Left lung (tissue), 14 donors: ENCODE results near the gene DPYSL5. TPM values are rescaled to one million over a fixed set of nuclear protein-coding genes. Genes with fewer than 3 reads are reported as not detected.

Experiments
- ATAC-seq: fragments of 200-7000 bp; cut with Tn5 transposase; one replicate; pipeline ENCODE4 v1.9.1; 2020; ENCODE audit warnings: moderate library complexity
- DNase-seq, 4 donors: peaks; one replicate each; pipeline ENCODE4 v3.0.0-alpha.2; 2013 to 2020
- H3K27ac ChIP-seq, 2 donors: fragments of 200-600 bp; sonication (generic) in 1 of 2; one replicate each; pipeline versions ENCODE4 v1.5.0 to v1.8.0; 2020 to 2021
- H3K27me3 ChIP-seq, 2 donors: fragments of 200-600 bp; sonication (generic) in 1 of 2; one replicate each; pipeline versions ENCODE4 v1.5.0 to v1.8.0; 2020 to 2021
- H3K36me3 ChIP-seq, 2 donors: fragments of 200-600 bp; sonication (generic) in 1 of 2; one replicate each; pipeline versions ENCODE4 v1.5.0 to v1.8.0; 2020 to 2021
- H3K4me1 ChIP-seq, 2 donors: fragments of 200-600 bp; one replicate each; pipeline ENCODE4 v1.8.0; 2021
- H3K4me3 ChIP-seq, 2 donors: fragments of 200-600 bp; sonication (generic) in 1 of 2; one replicate each; pipeline versions ENCODE4 v1.5.0 to v1.8.0; 2020 to 2021; ENCODE audit warnings: mild to moderate bottlenecking in 1 of 2
- H3K9me3 ChIP-seq, 2 donors: fragments of 200-600 bp; sonication (generic) in 1 of 2; one replicate each; pipeline versions ENCODE4 v1.5.0 to v1.8.0; 2020 to 2021
- CTCF ChIP-seq, 2 donors: fragments of 200-600 bp; sonication (generic) in 1 of 2; IDR thresholded peaks; one replicate each; pipeline versions ENCODE4 v1.5.0 to v1.8.0; 2021; ENCODE audit warnings: antibody characterized with exemption in 2 of 2
- intact Hi-C, 2 donors: fragments of 100-400 bp; cut with DNase I; formaldehyde crosslinking; loops; one replicate each; pipeline versions ENCODE4 v1.11.2 to v1.14.2; 2022
- long read RNA-seq, 12 donors: library from polyadenylated mRNA in 2 of 12; unstranded in 2 of 12; transcript quantifications; one replicate each; pipeline ENCODE4 v2.0.0 and lab custom pipeline, GENCODE V29; 2019 to 2026
- polyA plus RNA-seq, 6 donors: library from polyadenylated mRNA; unstranded; fragments of 120-200 nt; gene quantifications; one replicate each; pipeline ENCODE4 v1.2.1, GENCODE V29; 2013; ENCODE audit not compliant: insufficient read length in 6 of 6
- total RNA-seq, 2 donors: library from RNA; stranded (reverse); fragmentation: NEBNext Ultra II Directional; extraction: Animal tissue kit (Norgen Biotek cat#: 25700); gene quantifications; one replicate each; pipeline ENCODE4 v1.2.1, GENCODE V29; 2021
- donor health status: DM: no; HTN: yes; CAD: no.
- donor health status: DM: no; HTN: no; CAD: no.

Gene DPYSL5
- total RNA-seq (not detected), polyA plus RNA-seq (under 1 TPM; 0.07 to 0.37 (median 0.23) TPM)
- long read RNA-seq, donor 1: 0 reads
- long read RNA-seq, donor 2: 0 reads
- long read RNA-seq, donor 3: 0 reads
- long read RNA-seq, donor 4: 0 reads
- long read RNA-seq, donor 5: 0 reads
- long read RNA-seq, donor 6: 0 reads
- long read RNA-seq, donor 7: 0 reads
- long read RNA-seq, donor 8: 0 reads
- long read RNA-seq, donor 9: 0 reads
- long read RNA-seq, donor 10: 0 reads
- long read RNA-seq, donor 11, full-length matches to known transcripts: 44 of 50 reads
- long read RNA-seq, donor 11, partial matches to known transcripts: 6 of 50 reads
- long read RNA-seq, donor 11, other reads (novel, unspliced or antisense): 0 of 50 reads
- long read RNA-seq, donor 12: 0 reads

DNA sequence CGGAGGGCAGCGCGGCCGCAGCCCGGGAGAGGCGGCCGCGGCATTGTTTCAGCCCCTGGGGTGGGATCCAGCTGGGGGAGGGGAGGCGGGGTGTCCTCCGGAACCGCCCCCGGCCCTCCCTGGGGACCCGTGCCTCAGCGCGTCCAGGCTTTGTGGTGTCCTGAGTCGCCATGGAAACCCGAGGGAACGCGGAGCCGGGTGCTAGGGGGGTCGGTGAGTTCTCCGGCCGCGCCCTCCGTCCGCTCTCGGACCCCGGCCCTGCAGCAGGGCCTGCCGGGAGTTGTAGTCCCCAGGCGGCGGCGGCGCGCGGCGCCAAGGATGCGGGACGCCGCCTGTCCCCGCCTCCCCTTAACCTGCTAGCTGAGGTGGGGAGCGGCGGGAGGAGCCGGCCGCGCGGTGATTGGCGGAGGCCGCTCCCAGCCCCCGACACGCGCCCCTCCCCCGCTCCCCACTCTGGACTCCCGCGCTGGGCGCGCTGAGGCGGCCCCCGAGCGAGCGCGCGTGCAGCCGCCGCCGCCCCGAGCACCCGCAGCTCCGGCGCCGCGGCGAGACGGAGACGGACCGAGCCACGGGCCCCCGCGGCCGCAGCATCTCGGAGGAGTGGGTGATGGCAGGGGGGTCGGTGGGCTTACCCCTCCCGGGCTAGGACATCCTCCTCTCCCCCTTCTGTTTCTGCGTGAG lies at the start of gene DPYSL5:
TSS of gene DPYSL5 (plus strand) at position 478 of the 681 bp plus-strand sequence. CDS start 50,368 bp downstream, outside the sequence.
- Histone ChIP-seq H3K9me3 (no peaks in the 10 kb centered on the region), H3K36me3 (no peaks in the 10 kb centered on the region), H3K27ac (no peak within 1 kb of the TSS), H3K4me1 (peaks cover 7 to 37% of the 10 kb centered on the region in 2 donors), H3K27me3 (peaks cover 75 to 98% of the 10 kb centered on the region in 2 donors), H3K4me3 (peak within 1 kb of the TSS in 1 of 2 donors; percentile 18)
- DNase-seq (peak in 1 of 4 donors; percentile 22), ATAC-seq (no peak)
- TF ChIP-seq CTCF (IDR thresholded peaks at IDR 0.05): no peak
- intact Hi-C loops: loop anchor here in 1 of 2 donors (5.0 to 10.0 kb wide), 2 partner anchors 90 to 167 kb away; no protein-coding TSS in a partner anchor

DNA sequence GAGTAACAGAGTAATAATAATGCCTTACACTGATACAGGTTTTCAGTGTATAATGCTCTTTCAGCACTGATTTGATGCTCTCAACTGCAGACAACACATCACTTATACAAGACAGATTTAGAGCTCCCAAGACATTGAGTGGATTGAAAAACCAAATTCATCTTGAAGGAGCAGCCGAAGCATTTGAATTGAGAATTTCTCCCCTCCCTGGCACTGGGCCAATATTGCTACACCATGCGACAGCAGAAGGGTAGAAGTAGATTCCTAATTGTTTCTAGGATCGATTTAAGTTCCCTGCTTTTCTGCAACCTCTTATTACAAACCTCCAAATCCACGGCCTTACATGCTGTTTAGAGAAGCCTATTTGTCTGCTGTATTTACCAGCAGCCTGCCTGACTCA lies 46.6 kb upstream of the DPYSL5 start:
- no peak for ATAC-seq
- H3K36me3 ChIP-seq: peaks cover 0 to 3% of the 10 kb centered on the region in 2 donors
- intact Hi-C loops: no loop called here
- H3K27ac ChIP-seq: no peak overlapping the region
- no peaks in the 10 kb centered on the region for H3K9me3 ChIP-seq
- no peak for DNase-seq
- H3K27me3 ChIP-seq: no peaks in the 10 kb centered on the region
- no peak for TF ChIP-seq CTCF (IDR thresholded peaks at IDR 0.05)
- H3K4me3 ChIP-seq: no peak overlapping the region
- no peaks in the 10 kb centered on the region for H3K4me1 ChIP-seq

GRCh38 chr2:26801796-26802195 lies 46.1 kb upstream of the DPYSL5 start:
- ATAC-seq (no peak), DNase-seq (no peak)
- Histone ChIP-seq H3K27me3 (no peaks in the 10 kb centered on the region), H3K36me3 (peaks cover 0 to 3% of the 10 kb centered on the region in 2 donors), H3K9me3 (no peaks in the 10 kb centered on the region), H3K27ac (no peak overlapping the region), H3K4me3 (no peak overlapping the region), H3K4me1 (no peaks in the 10 kb centered on the region)
- intact Hi-C loops: no loop called here
- TF ChIP-seq CTCF (IDR thresholded peaks at IDR 0.05): no peak

- Histone ChIP-seq H3K4me1 (no peaks in the 10 kb centered on the region), H3K27ac (no peak overlapping the region), H3K27me3 (peaks cover 0 to 3% of the 10 kb centered on the region in 2 donors), H3K9me3 (no peaks in the 10 kb centered on the region), H3K4me3 (no peak overlapping the region), H3K36me3 (no peaks in the 10 kb centered on the region)
- ATAC-seq: no peak
- TF ChIP-seq CTCF (IDR thresholded peaks at IDR 0.05): no peak
- DNase-seq: no peak
- intact Hi-C loops: no loop called here
These were observed 42.7 kb upstream of the DPYSL5 start for GRCh38 chr2:26805241-26805676.
